DMS53 (cell line): ENCODE results near the gene OR8G5.

Experiments
- DNase-seq: peaks from one replicate; lab custom pipeline; 2025; lab: John Stamatoyannopoulos, UW

Gene OR8G5

DNA sequence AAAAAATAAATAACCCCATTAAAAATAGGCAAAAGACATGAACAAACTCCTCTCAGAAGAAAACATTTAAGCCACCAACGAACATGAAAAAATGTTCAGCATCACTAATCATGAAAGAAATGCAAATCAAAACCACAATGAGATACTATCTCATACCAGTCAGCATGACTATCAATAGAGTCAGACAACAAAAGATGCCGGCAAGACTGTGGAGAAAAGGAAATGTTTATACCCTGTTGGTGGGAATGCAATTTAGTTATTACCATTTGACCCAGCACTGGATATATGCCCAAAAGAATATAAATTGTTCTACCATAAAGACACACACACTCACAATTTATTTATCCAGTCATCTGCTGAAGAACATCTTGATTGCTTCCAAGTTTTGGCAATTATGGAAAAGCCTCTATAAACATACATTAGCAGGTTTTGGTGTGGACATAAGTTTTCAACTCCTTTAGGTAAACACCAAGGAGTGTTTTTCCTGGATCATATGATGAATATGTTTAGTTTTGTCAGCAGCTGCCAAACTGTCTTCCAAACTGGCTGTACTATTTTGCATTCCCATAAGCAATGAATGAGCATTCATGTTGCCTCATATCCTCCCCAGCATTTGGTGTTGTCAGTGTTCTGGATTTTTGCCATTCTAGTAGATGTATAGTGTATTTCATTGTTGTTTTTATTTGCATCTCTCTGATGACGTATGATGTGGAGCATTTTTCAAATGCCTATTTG, 29.6 kb downstream of the OR8G5 start:
- peak; percentile 49 for DNase-seq

DNA sequence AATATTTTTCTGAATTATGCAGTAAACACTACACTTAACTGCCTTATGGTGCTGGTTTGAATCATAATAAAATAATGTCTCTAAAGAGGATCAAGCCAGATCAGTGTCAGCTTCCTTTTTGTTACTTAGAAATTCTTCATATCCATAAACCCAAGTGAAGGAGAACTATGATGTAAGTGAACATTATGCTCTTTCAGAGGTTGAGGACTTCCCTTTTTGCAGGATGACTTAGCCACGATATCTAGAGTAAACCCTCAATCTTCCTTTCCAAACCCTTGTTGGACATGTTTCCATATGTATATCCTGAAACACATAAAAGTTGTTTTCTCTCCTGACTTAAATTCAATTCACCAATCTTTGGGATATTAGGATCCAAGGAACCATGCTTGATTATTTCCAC, 38.5 kb downstream of the OR8G5 start:
- DNase-seq: no peak

DNA sequence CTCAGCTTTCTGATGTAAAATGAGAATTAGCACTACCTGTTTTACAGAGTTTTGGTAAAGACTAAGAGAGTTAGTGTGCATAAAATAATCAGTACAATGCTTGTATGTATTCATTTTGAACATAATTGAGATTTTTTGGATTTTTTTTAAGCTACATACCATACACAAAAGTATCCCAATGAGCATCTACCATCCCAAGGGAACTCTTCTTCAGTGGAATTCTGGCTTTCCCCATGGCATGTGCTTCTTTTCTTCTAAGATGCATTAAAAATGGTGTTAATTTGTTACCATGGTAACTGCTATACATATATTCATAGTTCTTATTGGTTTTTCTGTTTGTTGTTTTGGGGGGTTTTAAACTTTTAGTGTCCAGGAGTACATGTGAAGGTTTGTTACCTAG, 39.8 kb downstream of the OR8G5 start:
- DNase-seq: no peak

DNA sequence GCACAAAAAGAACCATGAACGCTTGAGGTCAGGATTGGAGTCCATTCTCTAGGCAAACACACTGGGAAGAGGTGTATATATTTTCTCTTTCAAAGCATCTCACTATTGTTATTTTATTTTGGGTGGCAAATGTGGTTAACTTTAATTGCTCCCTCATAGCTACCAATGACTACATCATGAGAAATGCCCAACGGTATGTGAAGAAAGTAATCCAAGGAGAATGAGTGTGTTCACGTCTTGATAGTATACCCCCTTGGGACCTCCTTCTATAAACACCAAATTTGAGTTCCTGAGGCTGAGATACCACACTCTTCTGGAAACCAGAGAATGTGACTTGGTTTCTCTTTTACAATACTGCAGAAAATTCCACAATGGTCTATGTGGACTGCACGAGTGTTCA, 41.7 kb downstream of the OR8G5 start:
- DNase-seq: no peak

DNA sequence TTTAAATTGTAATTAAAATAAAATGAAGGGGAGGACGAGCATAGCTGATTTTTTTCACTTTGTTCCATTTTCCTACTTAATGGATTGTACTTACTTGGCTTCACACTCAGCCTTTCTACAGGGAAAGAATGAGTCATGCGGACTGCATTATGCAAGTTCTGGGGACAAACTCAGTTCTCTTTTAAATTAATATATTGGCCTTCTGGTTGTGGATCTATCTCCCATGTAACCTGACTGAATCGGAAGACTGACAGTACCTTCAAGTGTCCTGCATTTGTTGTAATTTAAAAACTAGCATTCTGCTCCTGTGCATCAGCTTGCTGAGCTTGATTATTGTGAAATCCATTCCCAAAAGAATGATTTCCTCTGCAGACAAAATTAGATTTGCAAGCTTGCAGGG, 45.4 kb downstream of the OR8G5 start:
- DNase-seq: peak; percentile 13

DNA sequence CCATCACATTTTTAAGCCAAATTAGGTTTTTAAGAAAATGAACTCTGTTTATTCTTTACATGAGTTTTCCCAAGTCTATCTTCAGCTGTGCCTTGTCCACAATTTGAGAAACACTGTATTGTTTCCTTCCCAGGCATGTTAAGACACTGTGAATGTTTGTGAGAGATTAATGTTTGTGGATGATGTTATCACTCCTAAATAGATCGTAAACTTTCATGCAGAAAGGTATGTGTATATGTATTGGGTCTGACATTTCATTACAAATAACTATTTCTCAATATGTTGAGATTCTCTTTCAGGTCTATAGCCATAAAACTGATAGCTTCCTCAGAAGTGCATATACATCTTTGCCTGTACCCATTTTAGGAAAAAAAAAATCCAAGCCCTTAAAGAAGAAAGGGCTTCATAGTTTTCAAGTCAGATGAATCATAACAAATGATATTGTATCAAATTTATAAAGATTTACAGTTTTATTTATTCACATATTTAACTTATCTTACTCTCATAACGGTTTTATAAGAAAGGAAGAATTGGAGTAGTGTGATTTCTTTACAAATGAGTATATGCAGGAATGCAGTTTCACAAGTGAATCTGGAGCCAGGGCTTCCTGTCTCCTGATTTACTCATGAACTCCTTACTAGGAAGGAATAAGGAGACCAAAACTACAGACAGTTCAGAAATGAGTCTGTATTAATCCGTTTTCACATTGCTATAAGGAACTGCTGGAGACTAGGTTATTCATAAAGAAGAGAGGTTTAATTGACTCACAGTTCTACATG, 46.4 kb downstream of the OR8G5 start:
- DNase-seq: no peak

DNA sequence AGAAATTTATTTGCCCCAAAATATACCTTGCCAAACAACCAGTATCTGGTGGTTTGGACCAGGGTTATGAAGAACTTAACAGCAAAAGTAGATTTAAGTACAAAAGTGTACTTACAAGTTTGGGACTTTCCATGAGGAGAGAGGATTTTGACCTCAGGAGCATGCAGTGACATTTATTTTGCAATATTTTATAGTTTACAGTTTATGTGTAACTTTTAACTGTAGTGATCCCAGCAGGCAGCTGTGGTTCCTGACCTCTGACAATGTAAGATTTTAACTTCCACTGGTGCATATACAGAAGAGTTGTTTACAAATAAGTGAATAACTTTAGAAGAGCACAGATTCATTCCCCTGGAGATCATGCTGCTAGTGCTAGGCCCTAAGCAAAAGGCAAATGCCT, 50.9 kb downstream of the OR8G5 start:
- no peak for DNase-seq

DNA sequence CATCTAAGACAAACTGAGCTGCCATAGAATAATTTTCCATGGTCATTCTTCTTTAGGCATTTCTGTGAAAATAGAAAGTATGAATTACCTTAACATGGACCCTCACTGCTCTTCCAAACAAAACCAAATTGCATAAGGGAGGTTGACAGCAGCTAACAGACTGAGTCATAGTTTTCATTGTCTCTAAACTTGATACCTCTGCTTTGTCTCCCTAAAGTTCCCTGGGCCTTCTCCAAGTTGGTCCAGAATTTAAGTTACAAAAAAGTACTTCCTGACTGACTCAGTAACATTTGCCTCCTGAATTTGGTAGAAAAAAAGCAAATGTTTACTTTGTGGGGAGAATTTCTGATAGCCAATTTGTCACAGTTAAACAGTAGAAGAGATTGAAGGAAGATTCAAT, 54.5 kb downstream of the OR8G5 start:
- no peak for DNase-seq

DNA sequence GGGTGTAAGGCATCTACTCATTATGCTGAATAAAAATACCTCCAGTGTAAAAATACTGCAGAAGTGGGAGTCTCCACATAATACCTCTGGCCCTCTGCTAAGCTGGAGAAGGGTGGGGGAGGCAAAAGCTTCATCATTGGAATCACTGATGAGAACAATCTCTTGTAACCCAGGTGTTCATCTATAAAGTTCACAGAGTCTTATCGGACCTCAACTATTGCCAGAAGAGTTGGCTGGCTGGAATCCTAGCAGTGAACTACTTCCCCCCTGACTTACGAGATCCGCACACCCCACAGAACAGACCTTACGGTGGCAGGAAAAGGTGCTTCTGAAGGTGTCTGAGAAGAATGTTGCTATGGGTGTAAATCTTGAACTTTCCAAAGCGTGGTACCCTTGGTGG, 55.1 kb downstream of the OR8G5 start:
- no peak for DNase-seq

DNA sequence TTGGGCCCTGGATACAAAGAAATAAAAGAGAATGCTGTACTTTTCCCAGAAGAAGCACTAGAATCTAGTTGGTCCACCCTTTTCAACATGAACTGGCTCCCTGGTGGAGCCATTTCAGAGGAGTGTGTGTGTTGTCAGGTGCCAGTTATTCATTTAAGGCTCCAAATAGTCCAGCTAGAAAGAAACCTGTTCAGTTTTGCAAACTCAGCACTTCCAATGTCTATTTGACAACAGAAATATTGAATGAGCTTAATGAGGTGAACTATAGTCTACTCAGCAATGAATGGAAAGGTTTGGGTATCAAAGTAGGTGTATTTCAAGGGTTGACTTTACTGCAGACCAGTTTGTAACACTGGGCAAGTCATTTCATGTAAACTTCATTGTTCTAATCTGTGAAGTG, 55.5 kb downstream of the OR8G5 start:
- no peak for DNase-seq

DNA sequence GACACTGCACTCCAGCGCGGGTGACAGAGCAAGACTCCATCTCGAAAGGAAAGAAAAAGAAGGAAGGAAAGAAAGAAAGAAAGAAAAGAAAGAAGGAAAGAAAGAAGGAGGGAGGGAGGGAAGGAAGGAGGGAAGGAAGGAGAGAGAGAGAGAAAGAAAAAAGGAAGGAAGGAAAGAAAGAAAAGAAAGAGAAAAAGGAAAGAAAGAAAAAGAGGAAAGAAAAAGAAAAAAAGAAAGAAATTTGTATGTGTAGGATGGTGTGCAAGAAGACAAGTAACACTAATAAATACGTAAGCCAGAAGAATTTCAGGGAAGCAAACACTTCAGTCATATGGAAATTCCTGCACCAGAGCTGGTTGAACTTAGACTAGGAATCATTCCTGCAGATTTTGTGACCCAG, 57.0 kb downstream of the OR8G5 start:
- no peak for DNase-seq

DNA sequence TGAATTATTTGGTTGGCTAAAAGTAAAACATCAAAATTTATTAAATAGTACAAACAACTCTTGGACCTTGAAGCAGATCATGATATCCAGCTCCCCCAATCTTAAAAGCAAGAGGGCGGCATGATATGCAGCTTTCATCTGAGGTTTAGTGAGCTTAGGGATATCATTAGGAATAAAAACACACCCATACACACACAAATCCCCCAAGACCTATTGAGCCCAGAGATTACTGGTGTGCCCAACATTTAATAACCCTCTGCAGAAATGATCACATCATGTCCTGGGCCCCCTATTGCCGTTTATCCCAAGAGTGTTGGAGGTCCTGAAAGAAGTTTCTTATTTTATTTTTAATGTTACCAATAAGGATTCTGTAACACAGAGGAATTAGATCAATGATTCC, 57.7 kb downstream of the OR8G5 start, which contains the start of gene OR8D1:
Gene OR8D1 (minus strand): TSS at position 101 of the 400 bp plus-strand sequence. CDS start 3,183 bp downstream, outside the sequence.
- no peak for DNase-seq

DNA sequence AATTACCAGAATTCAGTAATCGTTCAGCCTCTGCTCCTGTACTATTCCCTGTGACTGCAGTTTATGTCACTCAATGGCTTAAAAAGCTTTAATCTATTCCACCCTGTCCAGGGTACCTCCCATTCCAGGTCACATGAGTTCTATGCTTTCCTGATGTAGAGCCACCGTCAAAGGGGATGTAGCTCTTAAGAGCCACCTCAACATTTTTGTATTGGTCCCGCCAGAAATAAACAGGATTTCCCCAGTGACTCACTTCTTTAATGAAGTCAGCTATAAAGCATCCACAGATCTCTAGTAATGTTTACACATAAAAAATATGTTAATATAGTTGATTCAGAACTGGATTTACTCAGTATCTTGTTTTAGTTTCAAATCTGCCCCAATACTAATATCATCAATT, 58.9 kb downstream of the OR8G5 start:
- DNase-seq: peak; percentile 36
